ENCODE results near the gene RAB40C.

RAB40C gene

DNA sequence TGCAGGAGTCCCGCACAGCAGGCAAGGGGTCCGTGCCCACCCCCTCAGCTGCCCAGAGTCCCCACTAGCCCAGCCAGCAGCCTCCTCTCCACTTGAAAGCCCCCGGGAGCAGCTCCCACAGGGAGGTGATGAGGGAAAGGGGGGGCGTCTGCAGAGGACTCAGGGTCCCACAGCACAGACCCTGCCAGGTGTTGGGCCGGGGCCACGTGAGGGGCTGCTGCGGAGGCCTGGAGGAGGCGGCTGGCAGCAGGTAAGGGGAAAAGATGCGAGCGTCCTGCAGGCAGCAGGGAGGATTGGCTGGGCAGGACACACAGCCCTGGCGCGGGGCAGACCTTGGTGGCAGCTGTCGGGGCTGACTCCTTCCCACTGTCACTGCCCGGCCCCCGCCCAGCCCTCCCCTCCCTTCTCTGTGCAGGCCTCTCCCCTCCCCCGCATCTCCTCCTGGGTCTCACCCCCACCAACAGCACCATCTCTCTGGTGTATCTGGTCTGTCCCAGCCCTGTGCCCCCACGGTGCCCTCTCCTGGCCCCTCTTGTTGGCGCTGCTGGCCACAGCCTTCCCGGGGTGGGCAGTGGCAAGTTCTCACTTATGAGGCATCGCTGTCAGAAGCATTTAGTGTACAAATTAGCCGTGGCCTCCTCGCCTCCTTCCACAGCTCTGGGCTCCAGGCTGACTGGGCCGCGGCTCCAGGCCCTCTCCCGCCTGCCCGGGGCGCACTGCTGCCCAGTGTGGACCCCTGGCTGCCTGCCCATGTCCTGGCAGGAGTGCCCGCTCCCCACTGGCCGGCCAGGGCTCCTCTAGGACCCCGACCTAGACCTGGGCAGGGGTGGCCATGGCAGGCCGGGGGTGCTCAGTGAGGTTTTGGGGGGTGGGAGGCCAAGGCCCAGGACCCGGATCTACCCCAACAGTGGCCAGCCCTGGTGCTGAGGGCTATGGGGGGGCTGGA, 34.1 kb upstream of the RAB40C start:
- DNase-seq, result no peak
- H3K9me3 Mint-ChIP-seq, result no peaks in the 10 kb centered on the region
- H3K27me3 Mint-ChIP-seq, result peaks cover 11% of the 10 kb centered on the region
- H3K36me3 Mint-ChIP-seq (ENCODE audit: low read depth), result peaks cover 14% of the 10 kb centered on the region
- H3K4me3 Mint-ChIP-seq, result no peak overlapping the region
- peaks cover 2% of the 10 kb centered on the region for H3K4me1 Mint-ChIP-seq (ENCODE audit: low read depth)
- H3K27ac Mint-ChIP-seq, result no peak overlapping the region

- no peak overlapping the region for H3K4me3 Mint-ChIP-seq
- H3K27ac Mint-ChIP-seq, result no peak overlapping the region
- no peak for DNase-seq
- H3K9me3 Mint-ChIP-seq, result no peaks in the 10 kb centered on the region
- peaks cover 8% of the 10 kb centered on the region for H3K36me3 Mint-ChIP-seq (ENCODE audit: low read depth)
- peaks cover 13% of the 10 kb centered on the region for H3K27me3 Mint-ChIP-seq
- peaks cover 2% of the 10 kb centered on the region for H3K4me1 Mint-ChIP-seq (ENCODE audit: low read depth)
These were observed 33.2 kb upstream of the RAB40C start for GRCh38 chr16:556474-557173.

- Mint-ChIP-seq H3K9me3 (no peaks in the 10 kb centered on the region), H3K4me3 (no peak overlapping the region), H3K27ac (no peak overlapping the region), H3K4me1 (ENCODE audit: low read depth) (peaks cover 2% of the 10 kb centered on the region), H3K36me3 (ENCODE audit: low read depth) (peaks cover 7% of the 10 kb centered on the region), H3K27me3 (peaks cover 22% of the 10 kb centered on the region)
- DNase-seq, result no peak
These were observed 32.2 kb upstream of the RAB40C start for GRCh38 chr16:557463-558297.

- Mint-ChIP-seq H3K27me3 (peaks cover 23% of the 10 kb centered on the region), H3K4me1 (ENCODE audit: low read depth) (peaks cover 2% of the 10 kb centered on the region), H3K36me3 (ENCODE audit: low read depth) (peaks cover 4% of the 10 kb centered on the region), H3K27ac (no peak overlapping the region), H3K9me3 (no peaks in the 10 kb centered on the region), H3K4me3 (no peak overlapping the region)
- no peak for DNase-seq
These were observed 31.4 kb upstream of the RAB40C start for GRCh38 chr16:558298-559020.

- Mint-ChIP-seq H3K27ac (no peak overlapping the region), H3K4me3 (no peak overlapping the region), H3K36me3 (ENCODE audit: low read depth) (peaks cover 4% of the 10 kb centered on the region), H3K4me1 (ENCODE audit: low read depth) (peaks cover 2% of the 10 kb centered on the region), H3K27me3 (peaks cover 23% of the 10 kb centered on the region), H3K9me3 (no peaks in the 10 kb centered on the region)
- DNase-seq, result no peak
These were observed 30.9 kb upstream of the RAB40C start for GRCh38 chr16:559021-559380.

DNA sequence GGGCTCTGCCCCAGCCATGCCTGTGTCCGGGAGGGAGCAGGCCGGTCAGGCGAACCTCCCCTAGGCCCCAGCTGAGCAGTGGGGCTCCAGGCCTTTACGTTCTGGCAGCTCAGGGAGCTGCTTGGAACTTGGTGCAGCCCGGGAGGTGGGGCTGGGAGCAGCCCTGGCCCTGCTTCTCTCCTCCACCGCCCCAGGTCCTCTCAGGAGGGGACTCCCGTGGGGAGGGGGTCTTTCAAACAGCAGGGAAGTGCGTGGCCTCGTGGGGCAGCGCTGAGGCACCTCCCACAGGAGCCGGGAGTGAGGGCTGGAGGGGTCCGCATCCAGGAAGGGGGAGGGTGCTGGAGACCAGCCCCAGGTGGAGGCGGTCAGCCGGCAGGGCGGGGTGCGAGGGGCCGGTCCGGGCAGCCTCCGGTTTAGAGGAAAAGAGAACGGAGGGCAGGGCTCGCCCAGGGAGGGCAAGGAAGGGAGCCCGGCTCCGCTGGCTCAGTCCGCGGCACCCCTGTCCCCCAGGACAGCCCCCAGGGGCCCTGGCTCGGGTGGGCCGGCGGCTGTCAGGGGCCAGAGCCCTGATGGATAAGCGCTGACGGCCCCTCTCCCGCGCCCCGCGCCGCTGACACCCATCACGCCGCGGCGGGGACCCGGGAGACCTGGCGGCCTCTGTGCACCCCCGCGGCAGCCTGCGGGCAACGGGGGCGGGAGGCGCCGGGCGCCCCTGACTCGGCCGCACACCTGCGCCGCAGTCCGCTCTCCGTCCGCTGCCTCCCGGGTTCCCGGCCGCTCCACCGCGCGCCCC, 30.3 kb upstream of the RAB40C start:
- DNase-seq, result no peak
- peaks cover under 1% of the 10 kb centered on the region for H3K36me3 Mint-ChIP-seq (ENCODE audit: low read depth)
- H3K4me3 Mint-ChIP-seq, result no peak overlapping the region
- no peaks in the 10 kb centered on the region for H3K9me3 Mint-ChIP-seq
- H3K4me1 Mint-ChIP-seq (ENCODE audit: low read depth), result peaks cover 2% of the 10 kb centered on the region
- H3K27ac Mint-ChIP-seq, result no peak overlapping the region
- H3K27me3 Mint-ChIP-seq, result peaks cover 23% of the 10 kb centered on the region

GRCh38 chr16:560204-560700, 29.6 kb upstream of the RAB40C start, which contains the start of gene PRR35:
PRR35 (plus strand) TSS chr16:560394; CDS start chr16:563295, 2,901 bp downstream.
- Mint-ChIP-seq H3K4me1 (ENCODE audit: low read depth) (peaks cover 2% of the 10 kb centered on the region), H3K36me3 (ENCODE audit: low read depth) (no peaks in the 10 kb centered on the region), H3K27ac (no peak within 1 kb of the TSS), H3K9me3 (no peaks in the 10 kb centered on the region), H3K4me3 (no peak within 1 kb of the TSS), H3K27me3 (peaks cover 23% of the 10 kb centered on the region)
- no peak for DNase-seq

DNA sequence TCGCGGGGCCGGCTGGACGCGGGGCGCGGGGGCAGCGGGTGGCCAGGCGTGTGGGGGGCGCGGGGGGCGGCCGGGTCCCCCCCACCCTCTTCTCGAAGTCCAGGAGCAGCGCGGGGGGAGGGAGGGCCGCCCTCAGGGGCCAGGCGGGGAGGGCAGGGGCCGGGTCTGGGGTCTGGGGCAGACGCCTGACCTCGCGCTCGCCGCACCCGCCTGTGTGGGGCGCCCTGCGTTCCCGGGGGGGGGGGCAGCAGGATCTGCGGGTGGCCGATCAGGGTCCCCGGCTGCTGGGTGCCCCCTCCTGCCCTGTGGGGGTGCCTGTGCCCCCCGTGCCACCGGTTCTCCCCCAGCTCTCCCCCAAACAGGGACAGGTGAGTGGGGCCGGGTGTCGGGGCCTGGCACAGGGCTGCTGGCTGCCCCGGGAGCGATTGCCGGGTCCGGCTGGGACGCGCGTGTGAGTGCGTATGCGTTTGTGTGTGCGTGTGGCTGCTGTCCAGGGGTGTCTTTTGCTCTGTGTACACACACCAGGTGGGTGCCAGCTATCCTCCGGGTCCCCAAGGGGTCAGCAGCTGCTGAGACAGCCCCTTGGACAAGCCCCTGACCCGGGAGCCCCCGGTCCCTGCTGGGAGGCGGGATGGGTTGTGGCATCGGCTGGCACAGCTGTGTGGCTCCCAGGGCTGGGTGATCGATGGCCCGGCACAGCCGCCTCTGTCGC, 29.0 kb upstream of the RAB40C start:
- no peak overlapping the region for H3K27ac Mint-ChIP-seq
- H3K4me3 Mint-ChIP-seq, result no peak overlapping the region
- no peaks in the 10 kb centered on the region for H3K36me3 Mint-ChIP-seq (ENCODE audit: low read depth)
- H3K4me1 Mint-ChIP-seq (ENCODE audit: low read depth), result peaks cover 2% of the 10 kb centered on the region
- peaks cover 23% of the 10 kb centered on the region for H3K27me3 Mint-ChIP-seq
- DNase-seq, result no peak
- H3K9me3 Mint-ChIP-seq, result no peaks in the 10 kb centered on the region

DNA sequence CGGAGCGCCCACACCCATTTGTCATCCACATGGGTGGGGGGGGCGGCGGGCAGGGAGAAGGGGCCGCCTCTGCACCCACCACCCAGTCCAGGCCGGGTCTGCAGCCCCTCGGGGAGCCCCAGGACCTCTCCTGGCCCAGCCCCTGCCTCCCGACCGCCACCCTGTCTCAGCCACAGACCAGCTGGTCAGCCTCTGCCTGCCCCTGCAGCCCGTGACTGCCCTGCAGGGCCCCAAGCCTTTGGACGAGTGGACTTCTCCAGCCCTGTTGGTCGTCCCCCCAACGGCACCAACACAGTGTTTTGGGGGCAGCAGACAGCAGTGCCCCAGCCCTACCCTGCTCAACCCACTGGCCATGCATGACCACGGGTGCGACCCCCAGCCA, 28.5 kb upstream of the RAB40C start:
- Mint-ChIP-seq H3K36me3 (ENCODE audit: low read depth) (no peaks in the 10 kb centered on the region), H3K9me3 (no peaks in the 10 kb centered on the region)

GRCh38 chr16:561957-562938, 27.6 kb upstream of the RAB40C start:
- peaks cover 11% of the 10 kb centered on the region for H3K4me1 Mint-ChIP-seq (ENCODE audit: low read depth)
- H3K4me3 Mint-ChIP-seq, result no peak overlapping the region
- no peak overlapping the region for H3K27ac Mint-ChIP-seq

More for the DNA sequence above, 28.5 kb upstream of the RAB40C start:
- H3K27me3 Mint-ChIP-seq, result peaks cover 23% of the 10 kb centered on the region
- DNase-seq, result no peak
- H3K4me1 Mint-ChIP-seq (ENCODE audit: low read depth), result peaks cover 3% of the 10 kb centered on the region
- no peak overlapping the region for H3K4me3 Mint-ChIP-seq
- H3K27ac Mint-ChIP-seq, result no peak overlapping the region

DNA sequence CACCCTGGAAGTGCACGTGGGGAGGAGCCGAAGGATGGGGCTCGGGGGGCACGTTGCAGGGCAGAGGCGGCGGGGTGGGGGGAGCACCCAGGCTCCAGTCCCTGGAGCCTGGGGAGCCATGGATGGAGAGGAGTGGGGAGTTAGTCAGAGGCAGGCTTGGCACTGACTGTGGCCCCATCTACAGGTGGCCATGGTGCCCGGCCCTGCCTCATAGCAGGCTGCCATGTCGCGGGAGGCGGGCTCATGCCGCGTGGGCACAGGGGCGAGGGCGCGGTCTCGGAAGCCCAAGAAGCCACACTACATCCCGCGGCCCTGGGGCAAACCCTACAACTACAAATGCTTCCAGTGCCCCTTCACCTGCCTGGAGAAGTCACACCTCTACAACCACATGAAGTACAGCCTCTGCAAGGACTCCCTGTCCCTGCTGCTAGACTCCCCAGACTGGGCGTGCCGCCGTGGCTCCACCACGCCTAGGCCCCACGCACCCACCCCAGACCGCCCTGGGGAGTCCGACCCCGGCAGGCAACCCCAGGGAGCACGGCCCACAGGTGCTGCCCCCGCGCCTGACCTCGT, 26.7 kb upstream of the RAB40C start:
- no peak for DNase-seq
- Mint-ChIP-seq H3K27ac (no peak overlapping the region), H3K9me3 (no peaks in the 10 kb centered on the region), H3K27me3 (peaks cover 23% of the 10 kb centered on the region), H3K36me3 (ENCODE audit: low read depth) (no peaks in the 10 kb centered on the region), H3K4me1 (ENCODE audit: low read depth) (peaks cover 12% of the 10 kb centered on the region), H3K4me3 (no peak overlapping the region)

More at GRCh38 chr16:561957-562938, 27.6 kb upstream of the RAB40C start:
- Mint-ChIP-seq H3K27me3 (peaks cover 23% of the 10 kb centered on the region), H3K36me3 (ENCODE audit: low read depth) (no peaks in the 10 kb centered on the region), H3K9me3 (no peaks in the 10 kb centered on the region)
- no peak for DNase-seq

Measured in activated T-cell treated with anti-CD3 and anti-CD28 coated beads, Interleukin-2, amount 50 U/mL, for 24 hours (primary cell).